OCI-M1 (cell line): ENCODE data around the gene RHBG.

ENCODE experiments used
- DNase-seq: peaks from one replicate; lab custom pipeline; 2025; lab: John Stamatoyannopoulos, UW

RHBG gene

GRCh38 chr1:156425943-156426342 lies 56.9 kb downstream of the RHBG start:
- DNase-seq, result no peak

GRCh38 chr1:156427957-156428356 lies 58.9 kb downstream of the RHBG start:
- DNase-seq, result no peak

GRCh38 chr1:156428746-156429288 lies 59.8 kb downstream of the RHBG start:
- no peak for DNase-seq

DNA sequence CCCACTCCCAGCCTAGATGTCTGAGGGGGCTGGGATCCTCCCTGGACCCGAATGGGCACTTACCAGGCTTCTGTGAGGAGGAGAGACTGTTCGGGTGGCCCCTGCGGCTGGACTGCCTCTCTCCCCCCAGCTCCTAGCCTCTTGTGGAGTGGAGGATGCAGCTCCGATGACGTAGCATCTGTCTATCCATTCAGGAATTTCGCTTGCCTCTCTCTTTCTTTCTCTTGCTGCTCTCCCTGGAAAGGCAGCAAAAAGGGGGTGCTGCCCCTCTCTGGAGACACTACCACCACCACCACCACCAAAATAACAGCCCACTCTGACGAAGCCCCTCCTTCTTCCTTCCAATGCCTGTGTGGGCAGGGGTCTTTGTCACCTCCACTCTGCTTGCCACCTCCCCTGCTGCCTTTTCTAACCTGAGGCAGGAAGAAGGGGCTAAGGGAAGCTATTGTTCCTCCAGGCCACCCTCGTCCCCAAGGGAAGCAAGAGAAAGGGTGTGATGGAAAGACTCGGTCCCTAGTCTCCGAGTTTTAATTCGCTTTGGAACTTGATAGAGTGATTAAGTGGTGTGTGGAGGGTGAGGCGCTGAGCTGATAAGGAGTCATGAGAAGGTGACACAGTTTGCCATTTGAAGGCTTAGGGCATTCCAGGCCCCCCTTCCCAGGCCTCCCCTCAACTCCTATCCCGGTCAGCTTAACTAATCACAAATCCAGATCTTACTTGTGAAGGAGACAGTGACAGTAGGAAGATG lies 60.5 kb downstream of the RHBG start:
- DNase-seq, result no peak

- DNase-seq, result no peak
Observed at GRCh38 chr1:156430303-156430702, 61.3 kb downstream of the RHBG start.

- DNase-seq, result no peak
Observed at GRCh38 chr1:156430866-156431265, 61.9 kb downstream of the RHBG start.

DNA sequence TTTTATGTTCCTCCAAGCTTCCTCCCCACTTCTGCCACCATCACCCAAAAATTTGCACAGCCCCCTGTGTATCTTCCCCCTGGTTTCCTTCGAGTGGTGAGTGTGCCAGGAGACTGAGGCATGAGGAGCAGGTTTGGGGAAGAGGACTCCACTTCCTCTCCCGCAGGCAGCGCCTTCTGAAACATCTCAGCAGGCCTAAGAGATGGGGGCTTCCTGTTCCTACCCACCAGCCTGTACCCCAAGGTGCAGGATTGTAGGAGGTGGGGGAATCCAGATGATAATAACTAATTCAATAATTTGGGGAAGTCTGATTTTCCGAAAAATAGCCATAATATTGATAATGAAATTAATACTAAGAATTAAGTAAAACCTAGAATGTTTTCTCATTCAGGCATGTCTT lies 62.4 kb downstream of the RHBG start:
- DNase-seq, result no peak

DNA sequence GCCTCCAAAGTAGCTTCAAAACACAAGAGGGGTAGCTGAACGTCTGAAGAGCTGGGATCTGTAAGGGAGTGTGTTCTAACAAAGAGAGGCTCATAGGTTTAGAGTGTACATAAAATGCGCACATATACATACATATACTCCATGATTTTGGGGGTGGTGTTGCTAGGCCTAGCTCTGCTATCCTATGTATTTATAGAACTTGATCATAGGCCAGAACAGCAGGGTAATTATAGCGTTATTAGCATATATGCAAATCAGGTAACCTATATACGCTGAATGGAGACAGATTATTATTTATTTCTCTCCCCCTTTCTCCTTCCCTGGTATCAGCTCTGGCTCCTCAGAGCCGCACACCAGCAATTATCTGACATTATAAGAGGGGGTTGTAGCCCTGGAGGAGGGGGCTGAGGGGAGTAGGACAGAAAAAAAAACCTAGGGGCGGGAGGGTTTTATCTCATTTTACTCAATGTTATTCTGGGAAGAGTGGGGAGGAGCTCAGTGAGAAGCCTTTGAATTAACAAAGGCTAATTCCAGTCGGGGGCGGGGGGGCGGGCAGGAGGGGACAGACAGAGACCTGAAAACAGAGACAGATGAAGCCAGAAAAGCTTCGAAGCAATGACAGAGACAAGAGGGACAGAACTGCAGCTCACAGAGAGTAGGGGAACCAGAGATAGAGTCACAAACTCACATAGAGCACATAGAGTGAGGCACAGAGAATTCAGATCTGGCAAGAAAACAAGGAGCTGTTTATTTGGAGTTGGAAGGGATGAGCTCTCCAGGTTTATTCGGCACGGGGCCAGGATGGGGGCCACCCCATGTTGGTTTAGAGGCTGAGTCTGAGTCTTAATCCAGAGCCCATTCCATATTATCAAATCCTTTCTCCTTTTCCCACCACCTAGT lies 63.0 kb downstream of the RHBG start:
- DNase-seq, result no peak

DNA sequence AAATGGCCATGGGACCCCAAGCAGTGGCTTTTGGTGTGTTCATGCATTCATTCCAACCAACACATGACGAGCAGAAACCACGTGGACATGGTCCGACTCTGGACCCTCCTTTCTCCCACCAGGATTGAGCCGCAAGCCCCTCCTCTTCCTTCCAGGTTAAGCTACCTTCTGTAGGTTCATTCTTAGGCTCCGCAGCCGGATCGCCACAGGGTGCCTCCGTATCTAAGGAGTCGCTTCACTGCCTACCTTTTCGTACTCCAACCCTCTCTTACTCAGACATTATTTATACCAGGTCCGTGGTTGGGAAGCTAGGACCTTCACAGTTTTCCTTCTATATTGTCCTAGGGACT lies 63.6 kb downstream of the RHBG start:
- DNase-seq, result no peak

- no peak for DNase-seq
Observed at GRCh38 chr1:156433032-156433431, 64.0 kb downstream of the RHBG start.

GRCh38 chr1:156433602-156434001 lies 64.6 kb downstream of the RHBG start:
- no peak for DNase-seq
